Activated T-cell treated with anti-CD3 and anti-CD28 coated beads, Interleukin-2, amount 50 U/mL, for 72 hours (primary cell): ENCODE results near the gene NUP54. TPM values are rescaled to one million over a fixed set of nuclear protein-coding genes. Genes with fewer than 3 reads are reported as not detected.

Source experiments
- ATAC-seq, 2 donors: fragments of 150-1000 bp; cut with Tn5 transposase; replicated peaks in 1 of 2; 2 replicates each; pipeline ENCODE4 v1.10.0; 2021; ENCODE audit warnings: moderate library complexity in 2 of 2, mild to moderate bottlenecking in 1 of 2
- DNase-seq, 2 donors: peaks; one replicate each; pipeline ENCODE4 v3.0.0; 2021 to 2022; ENCODE audit warnings: mixed read lengths in 1 of 2
- H3K27ac Mint-ChIP-seq: one replicate; pipeline ENCODE4 v1.8.0; 2022; ENCODE audit warnings: mild to moderate bottlenecking, moderate library complexity, mixed read lengths
- H3K27me3 Mint-ChIP-seq: one replicate; pipeline ENCODE4 v1.8.0; 2022; ENCODE audit warnings: low read depth, mixed read lengths
- H3K36me3 Mint-ChIP-seq, 2 donors: one replicate each; pipeline ENCODE4 v1.8.0; 2022; ENCODE audit warnings: mixed read lengths in 2 of 2, mild to moderate bottlenecking in 1 of 2; ENCODE audit not compliant: insufficient read depth in 2 of 2
- H3K4me1 Mint-ChIP-seq: one replicate; pipeline ENCODE4 v1.8.0; 2022; ENCODE audit warnings: low read depth, mixed read lengths
- H3K4me3 Mint-ChIP-seq, 2 donors: one replicate each; pipeline ENCODE4 v1.8.0; 2022; ENCODE audit warnings: mild to moderate bottlenecking in 2 of 2, mixed read lengths in 2 of 2, moderate library complexity in 2 of 2
- H3K9me3 Mint-ChIP-seq, 2 donors: one replicate each; pipeline ENCODE4 v1.8.0; 2022; ENCODE audit warnings: mixed read lengths in 2 of 2
- total RNA-seq, 2 donors: library from RNA; stranded (reverse); gene quantifications; one replicate each; pipeline ENCODE4 v1.2.3, GENCODE V29; 2022

Gene NUP54
- total RNA-seq, 2 donors from 2014 or later = 51.3 to 51.9 TPM

- Mint-ChIP-seq H3K27ac (no peak overlapping the region), H3K9me3 (no peaks in the 10 kb centered on the region), H3K27me3 (no peaks in the 10 kb centered on the region), H3K4me1 (peaks cover 5% of the 10 kb centered on the region), H3K4me3 (no peak overlapping the region), H3K36me3 (no peaks in the 10 kb centered on the region)
- ATAC-seq (no peak), DNase-seq (no peak)
Observed at GRCh38 chr4:76177709-76178108, 29.5 kb upstream of the NUP54 start.

- Mint-ChIP-seq H3K9me3 (no peaks in the 10 kb centered on the region), H3K4me3 (no peak overlapping the region), H3K27ac (no peak overlapping the region), H3K36me3 (no peaks in the 10 kb centered on the region), H3K27me3 (no peaks in the 10 kb centered on the region), H3K4me1 (no peaks in the 10 kb centered on the region)
- no peak for DNase-seq
- no peak for ATAC-seq
Observed at GRCh38 chr4:76175336-76175735, 27.1 kb upstream of the NUP54 start.

GRCh38 chr4:76174216-76174615, 26.0 kb upstream of the NUP54 start:
- Mint-ChIP-seq H3K9me3 (no peaks in the 10 kb centered on the region), H3K27ac (no peak overlapping the region), H3K4me3 (no peak overlapping the region), H3K36me3 (no peaks in the 10 kb centered on the region), H3K27me3 (no peaks in the 10 kb centered on the region), H3K4me1 (no peaks in the 10 kb centered on the region)
- ATAC-seq = no peak
- DNase-seq = no peak

GRCh38 chr4:76168688-76169087, 20.5 kb upstream of the NUP54 start:
- ATAC-seq (no peak), DNase-seq (no peak)
- Mint-ChIP-seq H3K9me3 (no peaks in the 10 kb centered on the region), H3K27ac (no peak overlapping the region), H3K4me3 (no peak overlapping the region), H3K4me1 (no peaks in the 10 kb centered on the region), H3K27me3 (no peaks in the 10 kb centered on the region), H3K36me3 (no peaks in the 10 kb centered on the region)

GRCh38 chr4:76166480-76166879, 18.3 kb upstream of the NUP54 start:
- ATAC-seq = no peak
- DNase-seq = no peak
- Mint-ChIP-seq H3K4me3 (no peak overlapping the region), H3K27me3 (no peaks in the 10 kb centered on the region), H3K9me3 (no peaks in the 10 kb centered on the region), H3K27ac (no peak overlapping the region), H3K4me1 (no peaks in the 10 kb centered on the region), H3K36me3 (no peaks in the 10 kb centered on the region)

GRCh38 chr4:76160355-76160754, 12.2 kb upstream of the NUP54 start:
- peaks cover 0 to 2% of the 10 kb centered on the region in 2 donors for H3K9me3 Mint-ChIP-seq
- no peaks in the 10 kb centered on the region for H3K4me1 Mint-ChIP-seq
- no peak overlapping the region for H3K27ac Mint-ChIP-seq
- no peak overlapping the region for H3K4me3 Mint-ChIP-seq
- DNase-seq (no peak), ATAC-seq (no peak)
- no peaks in the 10 kb centered on the region for H3K36me3 Mint-ChIP-seq
- H3K27me3 Mint-ChIP-seq = no peaks in the 10 kb centered on the region

- H3K27me3 Mint-ChIP-seq = no peaks in the 10 kb centered on the region
- H3K4me3 Mint-ChIP-seq = no peak overlapping the region
- ATAC-seq (no peak), DNase-seq (no peak)
- H3K9me3 Mint-ChIP-seq = peaks cover 3 to 7% of the 10 kb centered on the region in 2 donors
- H3K4me1 Mint-ChIP-seq = no peaks in the 10 kb centered on the region
- H3K27ac Mint-ChIP-seq = no peak overlapping the region
- H3K36me3 Mint-ChIP-seq = peaks cover 0 to 2% of the 10 kb centered on the region in 2 donors
Observed at GRCh38 chr4:76156635-76157034, 8.4 kb upstream of the NUP54 start.

GRCh38 chr4:76155979-76156378, 7.8 kb upstream of the NUP54 start:
- no peak for DNase-seq
- Mint-ChIP-seq H3K36me3 (peaks cover 0 to 2% of the 10 kb centered on the region in 2 donors), H3K27ac (no peak overlapping the region), H3K4me1 (no peaks in the 10 kb centered on the region), H3K4me3 (no peak overlapping the region), H3K9me3 (peaks cover 3 to 7% of the 10 kb centered on the region in 2 donors), H3K27me3 (no peaks in the 10 kb centered on the region)
- ATAC-seq = no peak

GRCh38 chr4:76153356-76153755, 5.2 kb upstream of the NUP54 start:
- H3K4me1 Mint-ChIP-seq = peaks cover 10% of the 10 kb centered on the region
- no peak overlapping the region for H3K4me3 Mint-ChIP-seq
- DNase-seq (no peak), ATAC-seq (no peak)
- H3K27ac Mint-ChIP-seq = no peak overlapping the region
- H3K9me3 Mint-ChIP-seq = peaks cover 3 to 7% of the 10 kb centered on the region in 2 donors
- peaks cover 1 to 5% of the 10 kb centered on the region in 2 donors for H3K36me3 Mint-ChIP-seq
- H3K27me3 Mint-ChIP-seq = no peaks in the 10 kb centered on the region

- Mint-ChIP-seq H3K36me3 (peaks cover 8 to 15% of the 10 kb centered on the region in 2 donors), H3K4me1 (peaks cover 29% of the 10 kb centered on the region), H3K27ac (peak overlapping the region; percentile 94), H3K4me3 (peak overlapping the region; percentile 98 to 99), H3K27me3 (no peaks in the 10 kb centered on the region), H3K9me3 (peaks cover 0 to under 1% of the 10 kb centered on the region in 2 donors)
- ATAC-seq = peak; percentile 60 to 66
- peak; percentile 53 to 63 for DNase-seq
Observed at GRCh38 chr4:76147454-76148141, 599 bp downstream of the NUP54 start.

- Mint-ChIP-seq H3K4me1 (peaks cover 38% of the 10 kb centered on the region), H3K4me3 (no peak overlapping the region), H3K9me3 (no peaks in the 10 kb centered on the region), H3K36me3 (peaks cover 10 to 24% of the 10 kb centered on the region in 2 donors), H3K27ac (no peak overlapping the region), H3K27me3 (no peaks in the 10 kb centered on the region)
- ATAC-seq = no peak
- no peak for DNase-seq
Observed at GRCh38 chr4:76144546-76144945, 3.7 kb downstream of the NUP54 start.

- no peak overlapping the region for H3K4me3 Mint-ChIP-seq
- H3K27me3 Mint-ChIP-seq = no peaks in the 10 kb centered on the region
- no peaks in the 10 kb centered on the region for H3K9me3 Mint-ChIP-seq
- DNase-seq (no peak), ATAC-seq (no peak)
- H3K4me1 Mint-ChIP-seq = peaks cover 28% of the 10 kb centered on the region
- peaks cover 10 to 28% of the 10 kb centered on the region in 2 donors for H3K36me3 Mint-ChIP-seq
- no peak overlapping the region for H3K27ac Mint-ChIP-seq
Observed at GRCh38 chr4:76141241-76141640, 7.0 kb downstream of the NUP54 start.

- H3K36me3 Mint-ChIP-seq = peaks cover 2 to 38% of the 10 kb centered on the region in 2 donors
- no peaks in the 10 kb centered on the region for H3K27me3 Mint-ChIP-seq
- H3K4me3 Mint-ChIP-seq = no peak overlapping the region
- H3K9me3 Mint-ChIP-seq = no peaks in the 10 kb centered on the region
- ATAC-seq (no peak), DNase-seq (no peak)
- H3K4me1 Mint-ChIP-seq = no peaks in the 10 kb centered on the region
- H3K27ac Mint-ChIP-seq = peak overlapping the region; percentile 24
Observed at GRCh38 chr4:76127754-76128153, 20.4 kb downstream of the NUP54 start.

- no peak for DNase-seq
- H3K4me3 Mint-ChIP-seq = no peak overlapping the region
- H3K36me3 Mint-ChIP-seq = peaks cover 6 to 43% of the 10 kb centered on the region in 2 donors
- no peaks in the 10 kb centered on the region for H3K27me3 Mint-ChIP-seq
- ATAC-seq = no peak
- no peaks in the 10 kb centered on the region for H3K9me3 Mint-ChIP-seq
- no peaks in the 10 kb centered on the region for H3K4me1 Mint-ChIP-seq
- H3K27ac Mint-ChIP-seq = peak overlapping the region; percentile 63
Observed at GRCh38 chr4:76125816-76126215, 22.4 kb downstream of the NUP54 start.
